K562 (cell line): ENCODE data around the gene CAPN5.

ENCODE experiments used
- ARID2 ChIP-seq: fragments of 450-650 bp; IDR thresholded peaks from 2 replicates; pipeline ENCODE4 v1.6.1; 2017; ENCODE audit warnings: antibody characterized with exemption, mild to moderate bottlenecking
- DIDO1 ChIP-seq: fragments of 450-650 bp; IDR thresholded peaks from 2 replicates; pipeline ENCODE4 v1.6.1; 2016; ENCODE audit warnings: low read depth, missing biosample characterization, missing genetic modification characterization
- E2F1 ChIP-seq: sonication (generic); formaldehyde crosslinking; IDR thresholded peaks from 2 replicates; pipeline ENCODE4 v1.8.1; 2023; ENCODE audit warnings: mild to moderate bottlenecking, missing genetic modification reagents, moderate library complexity
- E2F4 ChIP-seq: sonication (generic); formaldehyde crosslinking; IDR thresholded peaks from 2 replicates; pipeline ENCODE4 v1.8.0; 2022; ENCODE audit warnings: mild to moderate bottlenecking, low read depth, missing genetic modification reagents
- EP300 ChIP-seq: IDR thresholded peaks from 2 replicates; pipeline ENCODE4 v1.6.1; 2012; ENCODE audit warnings: low read length, improper control_type of control experiment
- FOXK2 ChIP-seq, 2 experiments: fragments of 450-650 bp; IDR thresholded peaks in 1 of 2; conservative IDR thresholded peaks in 1 of 2; 2 replicates each; pipeline ENCODE4 v1.6.1; 2016; ENCODE audit warnings: low read depth in 2 of 2, mild to moderate bottlenecking in 1 of 2
- MTF1 ChIP-seq: fragments of 250-450 bp; sonication (Bioruptor Pico); IDR thresholded peaks from 2 replicates; pipeline ENCODE4 v1.9.0; 2021; ENCODE audit warnings: moderate library complexity, mild to moderate bottlenecking, inconsistent platforms, borderline replicate concordance
- MYNN ChIP-seq, 2 experiments: sonication (generic); formaldehyde crosslinking in 1 of 2; IDR thresholded peaks; 2 replicates each; pipeline versions ENCODE4 v1.5.0 to v1.6.1; 2016 to 2020; ENCODE audit warnings: antibody characterized with exemption in 1 of 2, missing genetic modification reagents in 1 of 2
- NRF1 ChIP-seq, 2 experiments: fragments of 450-650 bp; IDR thresholded peaks in 1 of 2; conservative IDR thresholded peaks in 1 of 2; 2 replicates each; pipeline ENCODE4 v1.6.1; 2014; ENCODE audit warnings: mild to moderate bottlenecking in 2 of 2
- POLR2AphosphoS5 ChIP-seq: IDR thresholded peaks from 2 replicates; pipeline ENCODE4 v1.6.1; 2011; ENCODE audit warnings: mild to moderate bottlenecking, low read depth, low read length, moderate library complexity; ENCODE audit not compliant: control insufficient read depth, insufficient read depth
- SIN3A ChIP-seq, 2 experiments: fragments of 150-350 bp in 1 of 2; IDR thresholded peaks; 2 replicates each; pipeline ENCODE4 v1.6.1; 2011 to 2016; ENCODE audit warnings: borderline replicate concordance in 2 of 2, low read depth in 2 of 2, low read length in 2 of 2, mild to moderate bottlenecking in 2 of 2, moderate library complexity in 2 of 2; ENCODE audit not compliant: control insufficient read depth in 1 of 2
- ZNF23 ChIP-seq: fragments of 250-450 bp; sonication (Bioruptor Pico); IDR thresholded peaks from 2 replicates; pipeline ENCODE4 v1.4.0; 2020; ENCODE audit warnings: mild to moderate bottlenecking
- ZNF445 ChIP-seq: fragments of 250-450 bp; sonication (Bioruptor Pico); IDR thresholded peaks from 2 replicates; pipeline ENCODE4 v1.4.0; 2020; ENCODE audit warnings: low read depth, mild to moderate bottlenecking, moderate library complexity
- TF ChIP-seq, protein P1 (sequence below), 2 experiments: IDR thresholded peaks; 2 replicates each; pipeline ENCODE4 v1.6.1; 2011; ENCODE audit warnings: borderline replicate concordance in 1 of 2, control low read depth in 1 of 2, low read depth in 1 of 2, low read length in 1 of 2, mild to moderate bottlenecking in 1 of 2, mixed read lengths in 1 of 2, moderate library complexity in 1 of 2; ENCODE audit not compliant: insufficient read depth in 1 of 2, insufficient read length in 1 of 2, poor library complexity in 1 of 2, severe bottlenecking in 1 of 2; ENCODE audit errors: extremely low read depth in 1 of 2

- TF ChIP-seq POLR2AphosphoS5 (no peak), MYNN (IDR thresholded peaks at IDR 0.05) (no peak), MYNN (CRISPR knock-in tag; IDR thresholded peaks at IDR 0.05) (no peak), FOXK2 (conservative IDR thresholded peaks at IDR 0.05 in 1 of 2, IDR thresholded peaks at IDR 0.05 in 1 of 2; ENCODE audit: low read depth in 2 of 2) (no peak), ZNF445 (CRISPR knock-in tag) (no peak), MTF1 (no peak), E2F4 (CRISPR knock-in tag) (no peak), ZNF23 (CRISPR knock-in tag) (no peak), DIDO1 (tag) (no peak), EP300 (no peak), ARID2 (no peak), NRF1 (conservative IDR thresholded peaks at IDR 0.05 in 1 of 2, IDR thresholded peaks at IDR 0.05 in 1 of 2) (no peak), SIN3A (IDR thresholded peaks at IDR 0.05; ENCODE audit: borderline replicate concordance in 2 of 2, control insufficient read depth in 1 of 2, low read depth in 2 of 2, low read length in 2 of 2) (no peak), E2F1 (no peak)
- TF ChIP-seq, protein P1, sequence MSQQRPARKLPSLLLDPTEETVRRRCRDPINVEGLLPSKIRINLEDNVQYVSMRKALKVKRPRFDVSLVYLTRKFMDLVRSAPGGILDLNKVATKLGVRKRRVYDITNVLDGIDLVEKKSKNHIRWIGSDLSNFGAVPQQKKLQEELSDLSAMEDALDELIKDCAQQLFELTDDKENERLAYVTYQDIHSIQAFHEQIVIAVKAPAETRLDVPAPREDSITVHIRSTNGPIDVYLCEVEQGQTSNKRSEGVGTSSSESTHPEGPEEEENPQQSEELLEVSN (IDR thresholded peaks at IDR 0.05; ENCODE audit: borderline replicate concordance in 1 of 2, extremely low read depth in 1 of 2, insufficient read depth in 1 of 2, insufficient read length in 1 of 2, low read depth in 1 of 2, low read length in 1 of 2, poor library complexity in 1 of 2, severe bottlenecking in 1 of 2): no peak
Measured at GRCh38 chr11:77111277-77111676, 44.5 kb downstream of the CAPN5 start.
